OCI-LY7 (cell line): Measurements from ENCODE around the gene WDR4.

ENCODE experiments used
- CTCF ChIP-seq: fragments of 200-600 bp; sonication (generic); conservative IDR thresholded peaks from 2 replicates; pipeline ENCODE4 v1.5.1; 2014; ENCODE audit warnings: mild to moderate bottlenecking, antibody characterized with exemption, low read length, moderate library complexity, mixed read lengths
- EZH2phosphoT487 ChIP-seq: fragments of 200-600 bp; sonication (generic); IDR thresholded peaks from 2 replicates; pipeline ENCODE4 v1.6.1; 2018; ENCODE audit warnings: low read depth, borderline replicate concordance, mild to moderate bottlenecking, mixed run types, antibody characterized with exemption, low read length, moderate library complexity, mixed read lengths

- no peak for TF ChIP-seq CTCF
- TF ChIP-seq EZH2phosphoT487: no peak
Observed at GRCh38 chr21:42924433-42924751, 45.1 kb upstream of the WDR4 start.
